Heart right ventricle (tissue), 16 donors: ENCODE measurements around the gene PPM1N. TPM values are rescaled to one million over a fixed set of nuclear protein-coding genes. Genes with fewer than 3 reads are reported as not detected.

Source experiments
- ATAC-seq, 8 donors: fragments of 200-7000 bp; cut with Tn5 transposase; one replicate each; pipeline ENCODE4 v1.9.1; 2020; ENCODE audit warnings: mild to moderate bottlenecking in 8 of 8, moderate library complexity in 8 of 8, moderate number of reproducible peaks in 1 of 8
- DNase-seq, 2 donors: peaks; one replicate each; pipeline ENCODE4 v3.0.0-alpha.2; 2020
- H3K27ac ChIP-seq, 10 donors: fragments of 200-600 bp; sonication (generic) in 2 of 10; one replicate each; pipeline versions ENCODE4 v1.5.0 to v1.8.0; 2020 to 2022; ENCODE audit warnings: mild to moderate bottlenecking in 3 of 10
- H3K27me3 ChIP-seq, 7 donors: fragments of 200-600 bp; one replicate each; pipeline ENCODE4 v1.8.0; 2021 to 2022; ENCODE audit warnings: mild to moderate bottlenecking in 2 of 7
- H3K36me3 ChIP-seq, 9 donors: fragments of 200-600 bp; sonication (generic) in 1 of 9; one replicate each; pipeline versions ENCODE4 v1.5.0 to v1.8.0; 2020 to 2022; ENCODE audit warnings: mild to moderate bottlenecking in 2 of 9
- H3K4me1 ChIP-seq, 9 donors: fragments of 200-600 bp; sonication (generic) in 1 of 9; one replicate each; pipeline versions ENCODE4 v1.5.0 to v1.8.0; 2020 to 2022; ENCODE audit warnings: mild to moderate bottlenecking in 4 of 9
- H3K4me3 ChIP-seq, 10 donors: fragments of 200-600 bp; sonication (generic) in 2 of 10; one replicate each; pipeline versions ENCODE4 v1.5.0 to v1.8.0; 2020 to 2022; ENCODE audit warnings: mild to moderate bottlenecking in 7 of 10, moderate library complexity in 2 of 10
- H3K9me3 ChIP-seq, 11 donors: fragments of 200-600 bp in 10 of 11; sonication (generic) in 2 of 11; one replicate each; pipeline versions ENCODE4 v1.5.0 to v1.8.0; 2013 to 2022; ENCODE audit warnings: mild to moderate bottlenecking in 2 of 11, control low read depth in 1 of 11, moderate library complexity in 1 of 11
- CTCF ChIP-seq, 9 donors: fragments of 200-600 bp; sonication (generic) in 2 of 9; IDR thresholded peaks; one replicate each; pipeline versions ENCODE4 v1.5.0 to v1.8.0; 2021 to 2022; ENCODE audit warnings: antibody characterized with exemption in 9 of 9, mild to moderate bottlenecking in 5 of 9, moderate library complexity in 1 of 9
- WGBS, 2 donors: extraction: QIAGEN DNeasy Blood & Tissue Kit; methylation state at CpG; one replicate each; pipeline ENCODE4 v1.1.7; 2013; ENCODE audit warnings: inconsistent platforms in 1 of 2; 5-methylcytosine and 5-hydroxymethylcytosine counted together
- intact Hi-C, 10 donors: fragments of 100-400 bp; cut with DNase I; formaldehyde crosslinking; loops; one replicate each; pipeline versions ENCODE4 v1.11.1 to v1.14.2; 2022
- polyA plus RNA-seq, 2 donors: library from polyadenylated mRNA; stranded (reverse); fragments of 200-250 nt; gene quantifications; one replicate each; pipeline ENCODE4 v1.2.3, GENCODE V29; 2013
- total RNA-seq, 10 donors: library from RNA; stranded (reverse); fragmentation: NEBNext Ultra II Directional in 3 of 10; extraction: Animal tissue kit (Norgen Biotek cat#: 25700) in 3 of 10; gene quantifications; one replicate each; pipeline versions ENCODE4 v1.2.1 to v1.2.4, GENCODE V29; 2021 to 2023
- donor health status: Arrhythmogenic right ventricular cardiomyopathy.
- donor health status: ischemic (EF 13 %, LVEDD 7.1; RV severe dilation, severe dysfunction).
- donor health status: healthy with polysubstance abuse.
- donor health status: DM: no; HTN: yes; CAD: no.
- donor health status: DM: no; HTN: no; CAD: no.
- donor health status: ischemic (EF 25% LVEDD 6.9; RV normal size, moderate dysfunction).
- donor health status: ischemic (EF 25% LVEDD 5.7; RV mildly dilated, moderate dysfunction).
- donor health status: healthy.
- donor health status: DM: yes; HTN: yes; CAD: no.
- donor health status: Ischemic cardiomyopathy.
- donor health status: ischemic (EF 35%, LVEDD 5.7; RV mildly dilated, moderate dysfunction).
- donor health status: nonischemic (EF 11% LVEDD 7.7; RV severe dilation, severe dysfunction).
- donor health status: DM: yes; HTN: yes; CAD: no.
- donor health status: PGD.
- donor health status: ischemic (EF 29% LVEDD 5.4; RV normal size, mild dysfunction).
- donor health status: nonischemic (EF 23%, LVEDD 6.1; RV moderate dilation, normal function).

PPM1N gene
- total and polyA plus RNA-seq, 12 donors = 0.32 to 3.6 (median 0.57) TPM; not detected in 5

DNA sequence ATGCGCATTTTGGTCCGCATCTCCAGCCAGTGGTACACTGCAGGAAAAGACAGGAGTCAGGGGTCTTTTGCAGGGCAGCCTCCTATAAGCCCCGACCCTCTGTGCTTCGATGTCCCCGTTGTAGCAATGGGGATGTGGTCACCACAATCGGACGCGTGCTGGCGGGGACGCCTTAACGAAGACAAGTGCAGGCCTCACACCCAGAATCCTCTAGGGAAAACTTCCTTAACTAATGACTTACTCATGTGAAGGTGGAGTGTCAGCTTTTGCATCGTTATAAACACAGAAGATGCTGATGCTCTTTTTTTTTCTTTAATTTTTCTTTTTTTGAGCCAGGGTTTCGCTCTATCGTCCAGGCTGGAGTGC is 31.2 kb downstream of the PPM1N start:
- DNase-seq = no peak
- Histone ChIP-seq H3K27ac (peak overlapping the region in 1 of 10 donors; percentile 6), H3K36me3 (peaks cover 0 to 37% (median 12%) of the 10 kb centered on the region in 9 donors), H3K27me3 (peaks cover 0 to 7% (median 0%) of the 10 kb centered on the region in 7 donors), H3K4me3 (peak overlapping the region in 5 of 10 donors; percentile 13 to 38 (median 36)), H3K4me1 (peaks cover 6 to 39% (median 17%) of the 10 kb centered on the region in 9 donors), H3K9me3 (peaks cover 0 to 9% (median 0%) of the 10 kb centered on the region in 11 donors)
- no peak for TF ChIP-seq CTCF (IDR thresholded peaks at IDR 0.05)
- intact Hi-C loops = loop anchor here in 2 of 10 donors (5.0 kb wide), 2 partner anchors 33 to 38 kb away; no protein-coding TSS in a partner anchor
- no peak for ATAC-seq
- WGBS, 2 donors = 27 to 32% methylated on average over 14 of the region's 14 CpGs

- intact Hi-C loops = no loop called here
- no peak for DNase-seq
- Histone ChIP-seq H3K27me3 (peaks cover 0 to 7% (median 0%) of the 10 kb centered on the region in 7 donors), H3K27ac (no peak overlapping the region), H3K9me3 (peaks cover 0 to 9% (median 0%) of the 10 kb centered on the region in 11 donors), H3K4me1 (peaks cover 6 to 27% (median 17%) of the 10 kb centered on the region in 9 donors), H3K4me3 (no peak overlapping the region), H3K36me3 (peaks cover 0 to 18% (median 2%) of the 10 kb centered on the region in 9 donors)
- no peak for ATAC-seq
- no peak for TF ChIP-seq CTCF (IDR thresholded peaks at IDR 0.05)
- 100% methylated on average over 1 of the region's 1 CpG for WGBS, 2 donors
Measured at GRCh38 chr19:45531349-45531748, 33.1 kb downstream of the PPM1N start.

GRCh38 chr19:45539459-45539858 is 41.2 kb downstream of the PPM1N start:
- no peak for TF ChIP-seq CTCF (IDR thresholded peaks at IDR 0.05)
- ATAC-seq (no peak), DNase-seq (no peak)
- Histone ChIP-seq H3K4me3 (no peak overlapping the region), H3K27ac (no peak overlapping the region), H3K36me3 (no peaks in the 10 kb centered on the region), H3K9me3 (peaks cover 0 to 12% (median 0%) of the 10 kb centered on the region in 11 donors), H3K4me1 (peaks cover 0 to 10% (median 0%) of the 10 kb centered on the region in 9 donors), H3K27me3 (no peaks in the 10 kb centered on the region)
- WGBS, 2 donors = 89 to 91% methylated on average over 9 of the region's 9 CpGs
- intact Hi-C loops = no loop called here

DNA sequence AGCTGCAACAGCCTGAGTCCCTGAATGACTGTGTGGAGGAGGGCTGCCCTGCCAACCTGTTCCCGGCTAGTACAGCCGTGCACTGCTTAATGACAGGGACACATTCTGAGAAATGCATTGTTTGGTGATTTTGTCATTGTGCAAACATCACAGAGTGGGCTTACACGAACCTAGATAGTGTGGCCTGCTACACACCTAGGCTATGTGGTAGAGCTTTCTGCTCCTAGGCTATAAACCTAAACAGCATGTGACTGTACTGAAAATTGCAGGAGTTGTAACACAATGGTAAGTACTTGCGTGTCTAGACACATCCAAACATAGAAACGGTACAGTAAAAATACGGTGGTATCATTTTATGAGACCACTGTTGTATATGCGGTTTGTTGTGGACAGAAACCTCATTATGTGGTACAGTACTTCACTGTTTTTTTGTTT is 44.0 kb downstream of the PPM1N start:
- peaks cover 0 to 10% (median 0%) of the 10 kb centered on the region in 9 donors for H3K4me1 ChIP-seq
- intact Hi-C loops = no loop called here
- H3K27ac ChIP-seq = no peak overlapping the region
- peaks cover 0 to 12% (median 0%) of the 10 kb centered on the region in 11 donors for H3K9me3 ChIP-seq
- ATAC-seq = no peak
- H3K36me3 ChIP-seq = no peaks in the 10 kb centered on the region
- no peak for TF ChIP-seq CTCF (IDR thresholded peaks at IDR 0.05)
- WGBS, 2 donors = 78 to 89% methylated on average over 7 of the region's 7 CpGs
- H3K4me3 ChIP-seq = no peak overlapping the region
- no peaks in the 10 kb centered on the region for H3K27me3 ChIP-seq
- no peak for DNase-seq
